H9 (cell line): ENCODE measurements around the gene UBA1. TPM values are rescaled to one million over a fixed set of nuclear protein-coding genes. Genes with fewer than 3 reads are reported as not detected.

Experiments
- DNase-seq: peaks from one replicate; pipeline ENCODE4 v3.0.0-alpha.2; 2017
- H2AFZ ChIP-seq: one replicate; pipeline ENCODE4 v1.6.1; 2013; ENCODE audit warnings: mild to moderate bottlenecking, low read length, control low read depth, moderate library complexity
- H2AK5ac ChIP-seq: 2 replicates; pipeline ENCODE4 v1.6.1; 2013; ENCODE audit warnings: low read length, control low read depth, mixed read lengths; ENCODE audit not compliant: insufficient read length
- H2BK120ac ChIP-seq: one replicate; pipeline ENCODE4 v1.6.1; 2013; ENCODE audit warnings: low read depth, mild to moderate bottlenecking, low read length, control low read depth, inconsistent platforms; ENCODE audit not compliant: poor library complexity, severe bottlenecking
- H2BK12ac ChIP-seq: 2 replicates; pipeline ENCODE4 v1.6.1; 2013; ENCODE audit warnings: low read length, control low read depth, mixed read lengths, low read depth; ENCODE audit not compliant: insufficient read length
- H2BK15ac ChIP-seq: 2 replicates; pipeline ENCODE4 v1.6.1; 2013; ENCODE audit warnings: low read depth, low read length, control low read depth
- H2BK20ac ChIP-seq: one replicate; pipeline ENCODE4 v1.6.1; 2013; ENCODE audit warnings: low read depth, mild to moderate bottlenecking, low read length, control low read depth, inconsistent platforms; ENCODE audit not compliant: poor library complexity, severe bottlenecking
- H2BK5ac ChIP-seq: 2 replicates; pipeline ENCODE4 v1.6.1; 2013; ENCODE audit warnings: low read length, control low read depth, mixed read lengths; ENCODE audit not compliant: insufficient read length
- H3K14ac ChIP-seq: 2 replicates; pipeline ENCODE4 v1.6.1; 2013; ENCODE audit warnings: low read length, control low read depth; ENCODE audit not compliant: insufficient read depth
- H3K18ac ChIP-seq: 2 replicates; pipeline ENCODE4 v1.6.1; 2013; ENCODE audit warnings: low read depth, mild to moderate bottlenecking, mixed read lengths, low read length, control low read depth; ENCODE audit not compliant: insufficient read length
- H3K23ac ChIP-seq: 2 replicates; pipeline ENCODE4 v1.6.1; 2013; ENCODE audit warnings: low read length, control low read depth, mixed read lengths, low read depth; ENCODE audit not compliant: insufficient read length
- H3K23me2 ChIP-seq: 2 replicates; pipeline ENCODE4 v1.6.1; 2013; ENCODE audit warnings: low read depth, mild to moderate bottlenecking, mixed read lengths, low read length, control low read depth; ENCODE audit not compliant: insufficient read length, poor library complexity, severe bottlenecking
- H3K27ac ChIP-seq: 2 replicates; pipeline ENCODE4 v1.5.1; 2013; ENCODE audit warnings: low read length, control low read depth, mixed read lengths, low read depth; ENCODE audit not compliant: insufficient read length
- H3K27me3 ChIP-seq: 2 replicates; pipeline ENCODE4 v1.6.1; 2013; ENCODE audit warnings: low read length, control low read depth, inconsistent platforms; ENCODE audit not compliant: insufficient read depth
- H3K4ac ChIP-seq: 2 replicates; pipeline ENCODE4 v1.6.1; 2013; ENCODE audit warnings: low read depth, mild to moderate bottlenecking, control low read depth, inconsistent platforms, low read length, moderate library complexity
- H3K4me1 ChIP-seq: 2 replicates; pipeline ENCODE4 v1.6.1; 2013; ENCODE audit warnings: low read length, control low read depth, inconsistent platforms; ENCODE audit not compliant: insufficient read depth
- H3K4me2 ChIP-seq: 2 replicates; pipeline ENCODE4 v1.6.1; 2013; ENCODE audit warnings: low read length, control low read depth, mixed read lengths; ENCODE audit not compliant: insufficient read length, insufficient read depth
- H3K56ac ChIP-seq: 2 replicates; pipeline ENCODE4 v1.6.1; 2013; ENCODE audit warnings: low read depth, mild to moderate bottlenecking, mixed read lengths, low read length, control low read depth; ENCODE audit not compliant: insufficient read length
- H3K79me1 ChIP-seq: 2 replicates; pipeline ENCODE4 v1.6.1; 2013; ENCODE audit warnings: low read depth, mild to moderate bottlenecking, moderate library complexity, low read length, control low read depth, inconsistent platforms; ENCODE audit not compliant: insufficient read depth, poor library complexity, severe bottlenecking
- H3K79me2 ChIP-seq: 2 replicates; pipeline ENCODE4 v1.6.1; 2013; ENCODE audit warnings: low read length, control low read depth, inconsistent platforms; ENCODE audit not compliant: insufficient read depth
- H3K9ac ChIP-seq: 2 replicates; pipeline ENCODE4 v1.6.1; 2013; ENCODE audit warnings: low read length, control low read depth, mixed read lengths; ENCODE audit not compliant: insufficient read length; ENCODE audit errors: extremely low read depth
- H3K9me3 ChIP-seq: one replicate; pipeline ENCODE4 v1.6.1; 2013; ENCODE audit warnings: low read depth, low read length, inconsistent platforms; ENCODE audit not compliant: control insufficient read depth
- H3T11ph ChIP-seq: one replicate; pipeline ENCODE4 v1.6.1; 2013; ENCODE audit warnings: mild to moderate bottlenecking, low read length, control low read depth, inconsistent platforms
- H4K20me1 ChIP-seq: one replicate; pipeline ENCODE4 v1.6.1; 2013; ENCODE audit not compliant: control insufficient read depth, insufficient read length, insufficient read depth
- H4K5ac ChIP-seq: 2 replicates; pipeline ENCODE4 v1.6.1; 2013; ENCODE audit warnings: low read depth, mild to moderate bottlenecking, mixed read lengths, low read length, control low read depth; ENCODE audit not compliant: insufficient read length
- H4K8ac ChIP-seq: replicated peaks from 2 replicates; pipeline ENCODE4 v1.6.1; 2013; ENCODE audit warnings: low read length, control low read depth, mixed read lengths, low read depth; ENCODE audit not compliant: insufficient read length
- H4K91ac ChIP-seq: 2 replicates; pipeline ENCODE4 v1.6.1; 2013; ENCODE audit warnings: low read depth, mild to moderate bottlenecking, moderate library complexity, mixed read lengths, low read length, control low read depth; ENCODE audit not compliant: insufficient read length
- H3K27ac Mint-ChIP-seq, 3 experiments: 2 replicates in 2 of 3; 3 replicates in 1 of 3; pipeline ENCODE4 v1.8.0; 2020 to 2021; ENCODE audit warnings: mixed read lengths in 3 of 3, mild to moderate bottlenecking in 1 of 3, moderate library complexity in 1 of 3
- H3K27me3 Mint-ChIP-seq: 2 replicates; pipeline ENCODE4 v1.8.0; 2021; ENCODE audit warnings: low read depth, mild to moderate bottlenecking, moderate library complexity, mixed read lengths
- H3K36me3 Mint-ChIP-seq, 3 experiments: 2 replicates in 2 of 3; 3 replicates in 1 of 3; pipeline ENCODE4 v1.8.0; 2020 to 2021; ENCODE audit warnings: low read depth in 3 of 3, mixed read lengths in 3 of 3; ENCODE audit not compliant: insufficient read depth in 1 of 3
- H3K4me1 Mint-ChIP-seq, 2 experiments: 2 replicates each; pipeline ENCODE4 v1.8.0; 2020; ENCODE audit warnings: mixed read lengths in 2 of 2
- H3K4me3 Mint-ChIP-seq, 2 experiments: 2 replicates in 1 of 2; 3 replicates in 1 of 2; pipeline ENCODE4 v1.8.0; 2020 to 2021; ENCODE audit warnings: mild to moderate bottlenecking in 2 of 2, mixed read lengths in 2 of 2, moderate library complexity in 1 of 2
- H3K9me3 Mint-ChIP-seq, 2 experiments: 2 replicates in 1 of 2; 3 replicates in 1 of 2; pipeline ENCODE4 v1.8.0; 2020; ENCODE audit warnings: mild to moderate bottlenecking in 2 of 2, mixed read lengths in 2 of 2, moderate library complexity in 1 of 2
- CTCF ChIP-seq: fragments of 200-600 bp; sonication (generic); conservative IDR thresholded peaks from 3 replicates; pipeline ENCODE4 v1.8.0; 2021; ENCODE audit warnings: antibody characterized with exemption, mild to moderate bottlenecking
- WGBS: extraction: QIAGEN DNeasy Blood & Tissue Kit; methylation state at CpG from one replicate; pipeline ENCODE4 v1.1.7; 2013; ENCODE audit warnings: missing lambda C conversion rate, low lambda C conversion rate, mixed read lengths; ENCODE audit not compliant: insufficient read length; ENCODE audit errors: extremely low coverage; 5-methylcytosine and 5-hydroxymethylcytosine counted together
- total RNA-seq: library from RNA; stranded (reverse); gene quantifications from 2 replicates; pipeline ENCODE4 v1.2.1, GENCODE V29; 2021

UBA1 gene
- total RNA-seq, 1 experiment from 2014 or later, result 427 TPM

- no peak overlapping the region for H2AFZ ChIP-seq
- no peaks in the 10 kb centered on the region for H3K79me1 ChIP-seq
- H3K4me2 ChIP-seq, result no peak overlapping the region
- no peak overlapping the region; a peak in 1 of 7 replicates for H3K27ac Mint-ChIP-seq
- H3K9ac ChIP-seq, result no peak overlapping the region
- H3K27me3 ChIP-seq, result no peaks in the 10 kb centered on the region
- no peak overlapping the region for H3T11ph ChIP-seq
- H3K23ac ChIP-seq, result no peak overlapping the region
- no peaks in the 10 kb centered on the region for H3K9me3 ChIP-seq
- H3K4me1 ChIP-seq, result no peaks in the 10 kb centered on the region
- no peak overlapping the region for H4K8ac ChIP-seq
- H3K56ac ChIP-seq, result no peak overlapping the region
- no peaks in the 10 kb centered on the region for H3K4me1 Mint-ChIP-seq
- no peaks in the 10 kb centered on the region for H3K79me2 ChIP-seq
- H2BK12ac ChIP-seq, result no peak overlapping the region
- no peaks in the 10 kb centered on the region; the same call in 1 of the 2 replicates for H3K27me3 Mint-ChIP-seq
- H3K4me3 Mint-ChIP-seq, result no peak overlapping the region
- H2BK120ac ChIP-seq, result no peak overlapping the region
- no peak overlapping the region for H4K91ac ChIP-seq
- no peak overlapping the region for H2AK5ac ChIP-seq
- no peaks in the 10 kb centered on the region for H4K20me1 ChIP-seq
- TF ChIP-seq CTCF, result no peak
- H2BK5ac ChIP-seq, result no peak overlapping the region
- H3K23me2 ChIP-seq, result no peaks in the 10 kb centered on the region
- H2BK15ac ChIP-seq, result no peak overlapping the region
- H2BK20ac ChIP-seq, result no peak overlapping the region
- H3K18ac ChIP-seq, result no peak overlapping the region
- H3K4ac ChIP-seq, result no peak overlapping the region
- H4K5ac ChIP-seq, result no peak overlapping the region
- H3K14ac ChIP-seq, result no peak overlapping the region
- no peak for DNase-seq
- H3K27ac ChIP-seq, result no peak overlapping the region
- WGBS, result no CpG with 5 or more reads among the region's 14 CpGs
- H3K9me3 Mint-ChIP-seq, result no peaks in the 10 kb centered on the region; a peak in 1 of 5 replicates
- peaks cover 60 to 89% (median 87%) of the 10 kb centered on the region in 3 experiments; a peak in 6 of 7 replicates for H3K36me3 Mint-ChIP-seq
These were observed 49.7 kb downstream of the UBA1 start for GRCh38 chrX:47243351-47243750.
